ENCODE data around the gene HAGHL.

The HAGHL gene

GRCh38 chr16:760065-760464 is 33.2 kb downstream of the HAGHL start:
- TF ChIP-seq, protein P1, sequence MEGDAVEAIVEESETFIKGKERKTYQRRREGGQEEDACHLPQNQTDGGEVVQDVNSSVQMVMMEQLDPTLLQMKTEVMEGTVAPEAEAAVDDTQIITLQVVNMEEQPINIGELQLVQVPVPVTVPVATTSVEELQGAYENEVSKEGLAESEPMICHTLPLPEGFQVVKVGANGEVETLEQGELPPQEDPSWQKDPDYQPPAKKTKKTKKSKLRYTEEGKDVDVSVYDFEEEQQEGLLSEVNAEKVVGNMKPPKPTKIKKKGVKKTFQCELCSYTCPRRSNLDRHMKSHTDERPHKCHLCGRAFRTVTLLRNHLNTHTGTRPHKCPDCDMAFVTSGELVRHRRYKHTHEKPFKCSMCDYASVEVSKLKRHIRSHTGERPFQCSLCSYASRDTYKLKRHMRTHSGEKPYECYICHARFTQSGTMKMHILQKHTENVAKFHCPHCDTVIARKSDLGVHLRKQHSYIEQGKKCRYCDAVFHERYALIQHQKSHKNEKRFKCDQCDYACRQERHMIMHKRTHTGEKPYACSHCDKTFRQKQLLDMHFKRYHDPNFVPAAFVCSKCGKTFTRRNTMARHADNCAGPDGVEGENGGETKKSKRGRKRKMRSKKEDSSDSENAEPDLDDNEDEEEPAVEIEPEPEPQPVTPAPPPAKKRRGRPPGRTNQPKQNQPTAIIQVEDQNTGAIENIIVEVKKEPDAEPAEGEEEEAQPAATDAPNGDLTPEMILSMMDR (IDR thresholded peaks at IDR 0.05; ENCODE audit: low read length): no peak
- no peak for TF ChIP-seq EZH2 (IDR thresholded peaks at IDR 0.05; ENCODE audit: borderline replicate concordance, low read length)
- H3F3A ChIP-seq (ENCODE audit: insufficient read depth, low read length): no peaks in the 10 kb centered on the region
- no peaks in the 10 kb centered on the region for H3K4me1 ChIP-seq (ENCODE audit: insufficient read depth, low read length, severe bottlenecking)
- H2AFZ ChIP-seq (ENCODE audit: low read length): no peak overlapping the region
- peaks cover 6% of the 10 kb centered on the region; the same call in 1 of the 2 replicates for H3K27me3 ChIP-seq (ENCODE audit: insufficient read depth, low read length)
- H3K27ac ChIP-seq (ENCODE audit: low read depth, low read length, poor library complexity, severe bottlenecking): no peak overlapping the region
- H3K9me2 ChIP-seq (ENCODE audit: low read depth, low read length): no peaks in the 10 kb centered on the region
- H4K20me1 ChIP-seq (ENCODE audit: insufficient read depth, low read length): no peaks in the 10 kb centered on the region
- H3K79me2 ChIP-seq (ENCODE audit: insufficient read depth, low read length): no peaks in the 10 kb centered on the region
- no peak overlapping the region for H3K4me2 ChIP-seq (ENCODE audit: low read length)
- H3K9ac ChIP-seq (ENCODE audit: low read length): no peak overlapping the region
- no peaks in the 10 kb centered on the region; the same call in 1 of the 2 replicates for H3K36me3 ChIP-seq (ENCODE audit: insufficient read depth, low read length)
- no peak overlapping the region for H3K4me3 ChIP-seq (ENCODE audit: low read depth, low read length, poor library complexity, severe bottlenecking)
- H3K9me3 ChIP-seq (ENCODE audit: low read length): no peaks in the 10 kb centered on the region

DNA sequence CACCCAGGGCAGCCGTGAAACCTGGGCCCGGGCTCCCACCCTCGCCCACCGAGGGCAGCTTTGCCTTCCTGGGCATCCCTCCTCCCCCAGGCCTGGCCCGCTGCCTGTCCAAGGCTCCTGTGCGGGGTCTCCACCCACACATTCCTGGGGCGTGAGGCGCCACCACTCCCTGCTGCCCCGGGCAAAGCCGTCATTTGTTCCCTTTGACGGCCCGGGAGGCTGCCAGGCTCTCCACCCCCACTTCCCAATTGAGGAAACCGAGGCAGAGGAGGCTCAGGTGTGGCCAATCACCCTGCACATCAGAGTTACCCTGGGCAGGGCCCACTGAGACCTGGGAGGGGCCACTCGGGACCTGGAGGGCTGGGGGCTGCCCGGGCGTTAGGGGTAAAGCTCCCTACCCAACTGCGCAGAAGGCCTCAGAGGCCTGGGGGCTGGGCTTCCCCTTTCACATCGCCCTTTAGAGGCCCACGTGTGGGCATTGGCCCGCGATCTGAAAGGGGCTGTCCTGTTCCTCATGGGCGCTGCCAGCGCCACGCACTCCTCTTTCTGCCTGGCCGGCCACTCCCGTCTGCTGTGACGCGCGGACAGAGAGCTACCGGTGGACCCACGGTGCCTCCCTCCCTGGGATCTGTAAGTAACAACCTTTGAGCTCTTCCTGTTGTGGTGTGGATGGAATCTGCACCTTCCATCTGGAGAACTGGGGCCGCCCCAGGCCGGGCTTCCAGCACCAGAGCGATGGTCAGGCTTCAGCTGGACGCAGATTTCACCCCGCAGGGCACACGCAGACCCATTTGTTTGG is 33.8 kb downstream of the HAGHL start, which contains the start of gene MSLN:
MSLN (plus strand) TSS at position 190 of the 799 bp plus-strand sequence. CDS start 1,947 bp downstream, outside the sequence.
- H2AFZ ChIP-seq (ENCODE audit: low read length): no peak within 1 kb of the TSS
- H3K9me3 ChIP-seq (ENCODE audit: low read length): no peaks in the 10 kb centered on the region
- H3K9ac ChIP-seq (ENCODE audit: low read length): no peak within 1 kb of the TSS
- H3K4me1 ChIP-seq (ENCODE audit: insufficient read depth, low read length, severe bottlenecking): no peaks in the 10 kb centered on the region
- H3K27me3 ChIP-seq (ENCODE audit: insufficient read depth, low read length): peaks cover 6% of the 10 kb centered on the region; the same call in 1 of the 2 replicates
- no peak within 1 kb of the TSS for H3K4me2 ChIP-seq (ENCODE audit: low read length)
- TF ChIP-seq, protein P1 (IDR thresholded peaks at IDR 0.05; ENCODE audit: low read length): no peak
- TF ChIP-seq EZH2 (IDR thresholded peaks at IDR 0.05; ENCODE audit: borderline replicate concordance, low read length): no peak
- H3K79me2 ChIP-seq (ENCODE audit: insufficient read depth, low read length): no peaks in the 10 kb centered on the region
- no peaks in the 10 kb centered on the region; the same call in 1 of the 2 replicates for H3K36me3 ChIP-seq (ENCODE audit: insufficient read depth, low read length)
- H3K27ac ChIP-seq (ENCODE audit: low read depth, low read length, poor library complexity, severe bottlenecking): no peak within 1 kb of the TSS
- H3F3A ChIP-seq (ENCODE audit: insufficient read depth, low read length): no peaks in the 10 kb centered on the region
- no peak within 1 kb of the TSS for H3K4me3 ChIP-seq (ENCODE audit: low read depth, low read length, poor library complexity, severe bottlenecking)
- H4K20me1 ChIP-seq (ENCODE audit: insufficient read depth, low read length): no peaks in the 10 kb centered on the region
- H3K9me2 ChIP-seq (ENCODE audit: low read depth, low read length): no peaks in the 10 kb centered on the region

DNA sequence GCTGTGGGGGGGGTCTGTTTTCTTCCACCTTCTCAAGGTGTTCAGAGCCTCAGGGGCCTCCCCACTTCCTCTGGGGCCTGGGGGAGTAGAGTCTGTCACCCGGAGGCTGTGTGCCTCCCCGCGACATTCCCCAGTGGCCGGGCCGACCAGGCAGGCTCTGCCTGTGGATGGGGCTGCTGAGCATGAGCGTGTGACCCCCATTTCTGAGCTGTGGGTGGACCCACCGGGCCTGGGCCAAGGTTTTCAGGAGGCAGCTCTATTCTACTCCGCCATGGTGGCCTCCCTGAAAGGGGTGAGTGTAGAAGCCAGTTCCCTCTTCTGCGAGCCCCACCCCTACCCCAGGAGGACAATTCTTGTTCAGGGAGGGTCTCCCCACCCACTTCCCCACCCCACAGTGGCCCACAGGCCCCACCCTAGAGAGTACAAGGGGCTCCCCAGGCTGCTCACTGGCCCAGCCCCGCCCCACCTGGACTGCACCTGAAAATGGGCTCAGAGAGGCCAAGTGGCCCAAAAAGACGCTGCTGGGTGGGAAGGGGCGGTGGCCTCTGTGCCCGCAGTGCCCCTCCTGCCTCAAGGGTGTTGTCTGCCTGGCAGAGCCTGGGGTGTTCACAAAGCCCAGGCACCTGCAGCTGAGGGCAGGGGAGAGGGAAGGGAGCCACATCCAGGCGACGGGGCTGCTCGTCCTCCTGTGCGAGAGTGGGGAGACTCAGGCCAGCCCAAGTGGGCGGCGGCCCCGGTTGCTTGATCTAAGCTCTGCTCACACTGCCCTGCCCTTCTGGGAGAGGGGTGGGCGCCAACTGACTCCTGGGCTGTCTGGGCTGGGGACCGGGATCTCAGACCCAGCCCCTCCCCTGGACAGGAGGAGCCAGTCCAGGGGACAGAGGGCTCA is 35.0 kb downstream of the HAGHL start:
- H3K9me2 ChIP-seq (ENCODE audit: low read depth, low read length): no peaks in the 10 kb centered on the region
- H4K20me1 ChIP-seq (ENCODE audit: insufficient read depth, low read length): no peaks in the 10 kb centered on the region
- no peaks in the 10 kb centered on the region for H3K79me2 ChIP-seq (ENCODE audit: insufficient read depth, low read length)
- H3F3A ChIP-seq (ENCODE audit: insufficient read depth, low read length): no peaks in the 10 kb centered on the region
- H2AFZ ChIP-seq (ENCODE audit: low read length): no peak overlapping the region
- no peaks in the 10 kb centered on the region for H3K27me3 ChIP-seq (ENCODE audit: insufficient read depth, low read length)
- no peaks in the 10 kb centered on the region for H3K36me3 ChIP-seq (ENCODE audit: insufficient read depth, low read length)
- H3K4me3 ChIP-seq (ENCODE audit: low read depth, low read length, poor library complexity, severe bottlenecking): no peak overlapping the region
- no peaks in the 10 kb centered on the region for H3K9me3 ChIP-seq (ENCODE audit: low read length)
- TF ChIP-seq EZH2 (IDR thresholded peaks at IDR 0.05; ENCODE audit: borderline replicate concordance, low read length): no peak
- no peak overlapping the region for H3K9ac ChIP-seq (ENCODE audit: low read length)
- H3K4me1 ChIP-seq (ENCODE audit: insufficient read depth, low read length, severe bottlenecking): no peaks in the 10 kb centered on the region
- no peak overlapping the region for H3K4me2 ChIP-seq (ENCODE audit: low read length)
- H3K27ac ChIP-seq (ENCODE audit: low read depth, low read length, poor library complexity, severe bottlenecking): no peak overlapping the region

All from OCI-LY1 (cell line).